A673 (cell line): Measurements from ENCODE around the gene SPP2. TPM values are rescaled to one million over a fixed set of nuclear protein-coding genes. Genes with fewer than 3 reads are reported as not detected.

Source experiments
- BruUV-seq: library from RNA; stranded (reverse); fragments of 400-500 nt; replicated peaks from 2 replicates; lab custom pipeline; 2021; lab: Mats Ljungman, UMichigan
- CTCF ChIA-PET: fragments of 300-600 bp; sonication (Branson Sonifier 250); formaldehyde crosslinking; loops from one replicate; lab custom pipeline; 2022; ENCODE audit warnings: antibody characterized with exemption; lab: Charles Lee
- POLR2A ChIA-PET: fragments of 300-600 bp; sonication (Branson Sonifier 250); formaldehyde crosslinking; loops from one replicate; lab custom pipeline; 2022; ENCODE audit warnings: antibody characterized with exemption; ENCODE audit not compliant: low non-redundant PET; lab: Charles Lee
- DNase-seq: peaks from one replicate; pipeline ENCODE4 v3.0.0-alpha.2; 2015; ENCODE audit warnings: low spot score
- H3K27ac ChIP-seq: fragments of 200-600 bp; sonication (generic); 2 replicates; pipeline ENCODE4 v1.5.1; 2016; ENCODE audit warnings: mixed run types, low read depth, mild to moderate bottlenecking, mixed read lengths, antibody characterized with exemption, low read length; ENCODE audit not compliant: poor library complexity, severe bottlenecking
- H3K27me3 ChIP-seq: fragments of 200-600 bp; sonication (generic); replicated peaks from 2 replicates; pipeline ENCODE4 v1.6.1; 2017; ENCODE audit warnings: mixed run types, low read depth, mild to moderate bottlenecking, mixed read lengths, antibody characterized with exemption, low read length; ENCODE audit not compliant: insufficient read depth, poor library complexity
- H3K36me3 ChIP-seq: fragments of 200-600 bp; sonication (generic); 2 replicates; pipeline ENCODE4 v1.6.1; 2016; ENCODE audit warnings: mixed run types, mild to moderate bottlenecking, mixed read lengths, antibody characterized with exemption, low read length; ENCODE audit not compliant: insufficient read depth, poor library complexity, severe bottlenecking
- H3K4me1 ChIP-seq: fragments of 200-600 bp; sonication (generic); 2 replicates; pipeline ENCODE4 v1.6.1; 2017; ENCODE audit warnings: mixed run types, mild to moderate bottlenecking, mixed read lengths, antibody characterized with exemption, low read length; ENCODE audit not compliant: insufficient read depth, poor library complexity, severe bottlenecking
- H3K4me3 ChIP-seq: fragments of 200-600 bp; sonication (generic); 2 replicates; pipeline ENCODE4 v1.5.1; 2016; ENCODE audit warnings: low read depth, mixed run types, mild to moderate bottlenecking, mixed read lengths, low read length; ENCODE audit not compliant: poor library complexity, severe bottlenecking
- H3K9me3 ChIP-seq: fragments of 200-600 bp; sonication (generic); 2 replicates; pipeline ENCODE4 v1.6.1; 2016; ENCODE audit warnings: mixed run types, low read depth, mild to moderate bottlenecking, mixed read lengths, antibody characterized with exemption, low read length; ENCODE audit not compliant: poor library complexity, severe bottlenecking
- CTCF ChIP-seq: fragments of 300-800, 200-600 bp; sonication (generic); conservative IDR thresholded peaks from 2 replicates; pipeline ENCODE4 v1.5.1; 2017; ENCODE audit warnings: low read depth, mild to moderate bottlenecking, antibody characterized with exemption, low read length, moderate library complexity, mixed read lengths
- EZH2 ChIP-seq: fragments of 200-600 bp; sonication (generic); IDR thresholded peaks from 2 replicates; pipeline ENCODE4 v1.6.1; 2017; ENCODE audit warnings: borderline replicate concordance, low read depth, mild to moderate bottlenecking, mixed read lengths, antibody characterized with exemption, low read length; ENCODE audit not compliant: poor library complexity, severe bottlenecking
- intact Hi-C: fragments of 100-400 bp; cut with micrococcal nuclease; formaldehyde crosslinking; loops from one replicate; pipeline ENCODE4 v1.10.0; 2022; ENCODE audit not compliant: unreplicated experiment
- total RNA-seq: library from RNA; stranded (reverse); gene quantifications from 2 replicates; pipeline ENCODE4 v1.2.3, GENCODE V29; 2021

Gene SPP2
- total RNA-seq, 1 experiment from 2014 or later, result not detected

GRCh38 chr2:234058881-234059280, 8.4 kb downstream of the SPP2 start:
- intact Hi-C loops, result no loop called here
- Histone ChIP-seq H3K4me3 (no peak overlapping the region), H3K27me3 (peaks cover 35% of the 10 kb centered on the region), H3K4me1 (no peaks in the 10 kb centered on the region), H3K27ac (no peak overlapping the region), H3K36me3 (no peaks in the 10 kb centered on the region), H3K9me3 (no peaks in the 10 kb centered on the region)
- BruUV-seq, result no TSS peak
- no peak for DNase-seq
- CTCF ChIA-PET, result no interaction called here
- POLR2A ChIA-PET, result no interaction called here
- TF ChIP-seq EZH2 (no peak), CTCF (no peak)

- Histone ChIP-seq H3K36me3 (no peaks in the 10 kb centered on the region), H3K4me3 (no peak overlapping the region), H3K27me3 (peaks cover 30% of the 10 kb centered on the region), H3K27ac (no peak overlapping the region), H3K9me3 (no peaks in the 10 kb centered on the region), H3K4me1 (no peaks in the 10 kb centered on the region)
- intact Hi-C loops, result no loop called here
- CTCF ChIA-PET, result no interaction called here
- POLR2A ChIA-PET, result no interaction called here
- DNase-seq, result no peak
- no peak for TF ChIP-seq EZH2
- no peak for TF ChIP-seq CTCF
- no TSS peak for BruUV-seq
Measured at GRCh38 chr2:234060236-234060635, 9.7 kb downstream of the SPP2 start.

- CTCF ChIA-PET, result no interaction called here
- H3K4me3 ChIP-seq, result no peak overlapping the region
- no peaks in the 10 kb centered on the region for H3K36me3 ChIP-seq
- no TSS peak for BruUV-seq
- TF ChIP-seq EZH2 (no peak), CTCF (no peak)
- H3K4me1 ChIP-seq, result no peaks in the 10 kb centered on the region
- DNase-seq, result no peak
- no peaks in the 10 kb centered on the region for H3K9me3 ChIP-seq
- intact Hi-C loops, result no loop called here
- peaks cover 28% of the 10 kb centered on the region for H3K27me3 ChIP-seq
- no peak overlapping the region for H3K27ac ChIP-seq
- POLR2A ChIA-PET, result no interaction called here
Measured at GRCh38 chr2:234061624-234062257, 11.2 kb downstream of the SPP2 start.
